ENCODE results near the gene DNAJC5.
"Not testable (repeated sequence)": the region's sequence is repeated elsewhere in the genome, so short reads cannot be mapped to it uniquely, and the experiment has no call there.

DNAJC5 gene

GRCh38 chr20:63898882-63899558 is 4.1 kb downstream of the DNAJC5 start:
- no peak overlapping the region for H3K9ac ChIP-seq (ENCODE audit: low read depth, low read length)
- H3K9me3 ChIP-seq (ENCODE audit: control insufficient read depth, insufficient read depth, low read length), result no peaks in the 10 kb centered on the region
- H3K36me3 ChIP-seq (ENCODE audit: insufficient read depth, low read length), result 0 out of 2 replicates have a peak, but pooled peaks cover 4% of the 10 kb centered on the region
- peaks cover 4% of the 10 kb centered on the region; the same call in 1 of the 2 replicates for H3K4me1 ChIP-seq (ENCODE audit: insufficient read depth, low read length)

GRCh38 chr20:63900413-63900812 is 5.5 kb downstream of the DNAJC5 start:
- no peak overlapping the region for H3K9ac ChIP-seq (ENCODE audit: low read depth, low read length)
- 0 out of 2 replicates have a peak, but pooled peaks cover 4% of the 10 kb centered on the region for H3K36me3 ChIP-seq (ENCODE audit: insufficient read depth, low read length)
- no peaks in the 10 kb centered on the region for H3K9me3 ChIP-seq (ENCODE audit: control insufficient read depth, insufficient read depth, low read length)
- H3K4me1 ChIP-seq (ENCODE audit: insufficient read depth, low read length), result peaks cover 4% of the 10 kb centered on the region; the same call in 1 of the 2 replicates

- H3K9ac ChIP-seq (ENCODE audit: low read depth, low read length), result no peak overlapping the region
- H3K4me1 ChIP-seq (ENCODE audit: insufficient read depth, low read length), result no peaks in the 10 kb centered on the region
- H3K36me3 ChIP-seq (ENCODE audit: insufficient read depth, low read length), result no peaks in the 10 kb centered on the region
- no peaks in the 10 kb centered on the region for H3K9me3 ChIP-seq (ENCODE audit: control insufficient read depth, insufficient read depth, low read length)
Observed at GRCh38 chr20:63903796-63904561, 9.1 kb downstream of the DNAJC5 start.

GRCh38 chr20:63908008-63908682 is 13.2 kb downstream of the DNAJC5 start:
- Histone ChIP-seq H3K4me1 (ENCODE audit: insufficient read depth, low read length) (peaks cover 2% of the 10 kb centered on the region; the same call in 1 of the 2 replicates), H3K9me3 (ENCODE audit: control insufficient read depth, insufficient read depth, low read length) (no peaks in the 10 kb centered on the region), H3K36me3 (ENCODE audit: insufficient read depth, low read length) (no peaks in the 10 kb centered on the region), H3K9ac (ENCODE audit: low read depth, low read length) (no peak overlapping the region)

GRCh38 chr20:63911176-63911575 is 16.2 kb downstream of the DNAJC5 start:
- Histone ChIP-seq H3K9me3 (ENCODE audit: control insufficient read depth, insufficient read depth, low read length) (no peaks in the 10 kb centered on the region; the same call in 1 of the 2 replicates), H3K36me3 (ENCODE audit: insufficient read depth, low read length) (peaks cover 3% of the 10 kb centered on the region; the same call in 1 of the 2 replicates), H3K4me1 (ENCODE audit: insufficient read depth, low read length) (peaks cover 3% of the 10 kb centered on the region; the same call in 1 of the 2 replicates), H3K9ac (ENCODE audit: low read depth, low read length) (no peak overlapping the region)

- Histone ChIP-seq H3K36me3 (ENCODE audit: insufficient read depth, low read length) (peaks cover 3% of the 10 kb centered on the region; the same call in 1 of the 2 replicates), H3K4me1 (ENCODE audit: insufficient read depth, low read length) (peaks cover 3% of the 10 kb centered on the region; the same call in 1 of the 2 replicates), H3K9ac (ENCODE audit: low read depth, low read length) (no peak overlapping the region), H3K9me3 (ENCODE audit: control insufficient read depth, insufficient read depth, low read length) (no peaks in the 10 kb centered on the region; the same call in 1 of the 2 replicates)
Observed at GRCh38 chr20:63913768-63914167, 18.8 kb downstream of the DNAJC5 start.

GRCh38 chr20:63915471-63915870 is 20.5 kb downstream of the DNAJC5 start:
- Histone ChIP-seq H3K36me3 (ENCODE audit: insufficient read depth, low read length) (peaks cover 3% of the 10 kb centered on the region; the same call in 1 of the 2 replicates), H3K4me1 (ENCODE audit: insufficient read depth, low read length) (peaks cover 3% of the 10 kb centered on the region; the same call in 1 of the 2 replicates), H3K9me3 (ENCODE audit: control insufficient read depth, insufficient read depth, low read length) (no peaks in the 10 kb centered on the region; the same call in 1 of the 2 replicates), H3K9ac (ENCODE audit: low read depth, low read length) (no peak overlapping the region)

GRCh38 chr20:63916371-63916939 is 21.5 kb downstream of the DNAJC5 start:
- not testable (repeated sequence) for H3K4me1 ChIP-seq (ENCODE audit: insufficient read depth, low read length); H3K36me3 ChIP-seq (ENCODE audit: insufficient read depth, low read length); H3K9ac ChIP-seq (ENCODE audit: low read depth, low read length); H3K9me3 ChIP-seq (ENCODE audit: control insufficient read depth, insufficient read depth, low read length)

- no peak overlapping the region for H3K9ac ChIP-seq (ENCODE audit: low read depth, low read length)
- no peaks in the 10 kb centered on the region; the same call in 1 of the 2 replicates for H3K9me3 ChIP-seq (ENCODE audit: control insufficient read depth, insufficient read depth, low read length)
- peaks cover 3% of the 10 kb centered on the region; the same call in 1 of the 2 replicates for H3K36me3 ChIP-seq (ENCODE audit: insufficient read depth, low read length)
- H3K4me1 ChIP-seq (ENCODE audit: insufficient read depth, low read length), result peaks cover 3% of the 10 kb centered on the region; the same call in 1 of the 2 replicates
Observed at GRCh38 chr20:63917811-63918210, 22.9 kb downstream of the DNAJC5 start.

GRCh38 chr20:63919130-63919529 is 24.2 kb downstream of the DNAJC5 start:
- Histone ChIP-seq H3K9ac (ENCODE audit: low read depth, low read length) (no peak overlapping the region), H3K9me3 (ENCODE audit: control insufficient read depth, insufficient read depth, low read length) (no peaks in the 10 kb centered on the region; the same call in 1 of the 2 replicates), H3K36me3 (ENCODE audit: insufficient read depth, low read length) (peaks cover 3% of the 10 kb centered on the region; the same call in 1 of the 2 replicates), H3K4me1 (ENCODE audit: insufficient read depth, low read length) (no peaks in the 10 kb centered on the region)

- no peak overlapping the region for H3K9ac ChIP-seq (ENCODE audit: low read depth, low read length)
- no peaks in the 10 kb centered on the region; the same call in 1 of the 2 replicates for H3K9me3 ChIP-seq (ENCODE audit: control insufficient read depth, insufficient read depth, low read length)
- H3K4me1 ChIP-seq (ENCODE audit: insufficient read depth, low read length), result no peaks in the 10 kb centered on the region
- peaks cover 3% of the 10 kb centered on the region; the same call in 1 of the 2 replicates for H3K36me3 ChIP-seq (ENCODE audit: insufficient read depth, low read length)
Observed at GRCh38 chr20:63920226-63920625, 25.3 kb downstream of the DNAJC5 start.

GRCh38 chr20:63923651-63924050 is 28.7 kb downstream of the DNAJC5 start:
- no peaks in the 10 kb centered on the region for H3K9me3 ChIP-seq (ENCODE audit: control insufficient read depth, insufficient read depth, low read length)
- H3K9ac ChIP-seq (ENCODE audit: low read depth, low read length), result no peak overlapping the region
- no peaks in the 10 kb centered on the region for H3K4me1 ChIP-seq (ENCODE audit: insufficient read depth, low read length)
- no peaks in the 10 kb centered on the region; the same call in 1 of the 2 replicates for H3K36me3 ChIP-seq (ENCODE audit: insufficient read depth, low read length)

- Histone ChIP-seq H3K36me3 (ENCODE audit: insufficient read depth, low read length) (no peaks in the 10 kb centered on the region; the same call in none of the 2 replicates), H3K9ac (ENCODE audit: low read depth, low read length) (no peak overlapping the region), H3K4me1 (ENCODE audit: insufficient read depth, low read length) (no peaks in the 10 kb centered on the region), H3K9me3 (ENCODE audit: control insufficient read depth, insufficient read depth, low read length) (no peaks in the 10 kb centered on the region)
Observed at GRCh38 chr20:63924241-63924640, 29.3 kb downstream of the DNAJC5 start.

GRCh38 chr20:63926298-63926697 is 31.4 kb downstream of the DNAJC5 start:
- Histone ChIP-seq H3K4me1 (ENCODE audit: insufficient read depth, low read length) (no peaks in the 10 kb centered on the region), H3K36me3 (ENCODE audit: insufficient read depth, low read length) (peaks cover 4% of the 10 kb centered on the region)

More at GRCh38 chr20:63926298-63926697, 31.4 kb downstream of the DNAJC5 start:
- Histone ChIP-seq H3K9me3 (ENCODE audit: control insufficient read depth, insufficient read depth, low read length) (no peaks in the 10 kb centered on the region), H3K9ac (ENCODE audit: low read depth, low read length) (no peak overlapping the region)
